MM.1S (cell line): ENCODE measurements around the gene SAC3D1.

ENCODE experiments used
- DNase-seq: peaks from one replicate; pipeline ENCODE4 v3.0.0-alpha.2; 2015
- H2AFZ ChIP-seq: fragments of 300-600 bp; sonication (generic); 2 replicates; pipeline ENCODE4 v1.6.0; 2016; ENCODE audit warnings: antibody characterized with exemption, low read length
- H3F3A ChIP-seq: fragments of 300-600 bp; sonication (generic); 2 replicates; pipeline ENCODE4 v1.6.1; 2016; ENCODE audit warnings: mild to moderate bottlenecking, antibody characterized with exemption, low read length, moderate library complexity, mixed read lengths; ENCODE audit not compliant: insufficient read depth
- H3K27ac ChIP-seq: fragments of 300-600 bp; sonication (generic); 2 replicates; pipeline ENCODE4 v1.5.1; 2016; ENCODE audit warnings: mild to moderate bottlenecking, low read length
- H3K27me3 ChIP-seq: fragments of 300-600 bp; sonication (generic); replicated peaks from 2 replicates; pipeline ENCODE4 v1.6.0; 2016; ENCODE audit warnings: low read length; ENCODE audit not compliant: insufficient read depth
- H3K36me3 ChIP-seq: fragments of 300-600 bp; sonication (generic); replicated peaks from 2 replicates; pipeline ENCODE4 v1.6.1; 2016; ENCODE audit warnings: mild to moderate bottlenecking, low read length, mixed read lengths; ENCODE audit not compliant: insufficient read depth
- H3K4me1 ChIP-seq: fragments of 300-600 bp; sonication (generic); 2 replicates; pipeline ENCODE4 v1.6.1; 2016; ENCODE audit warnings: low read length, mixed read lengths
- H3K4me2 ChIP-seq: fragments of 300-600 bp; sonication (generic); 2 replicates; pipeline ENCODE4 v1.6.0; 2016; ENCODE audit warnings: low read depth, low read length
- H3K4me3 ChIP-seq: fragments of 300-600 bp; sonication (generic); 2 replicates; pipeline ENCODE4 v1.5.1; 2016; ENCODE audit warnings: low read length, mixed read lengths
- H3K79me2 ChIP-seq: fragments of 300-600 bp; sonication (generic); 2 replicates; pipeline ENCODE4 v1.6.1; 2016; ENCODE audit warnings: mixed run types, low read length, mixed read lengths
- H3K9ac ChIP-seq: fragments of 300-600 bp; sonication (generic); 2 replicates; pipeline ENCODE4 v1.6.1; 2016; ENCODE audit warnings: low read length, mixed read lengths
- H3K9me2 ChIP-seq: fragments of 300-600 bp; sonication (generic); replicated peaks from 2 replicates; pipeline ENCODE4 v1.6.1; 2016; ENCODE audit warnings: mild to moderate bottlenecking, low read length, mixed read lengths; ENCODE audit not compliant: insufficient read depth
- H3K9me3 ChIP-seq: fragments of 300-600 bp; sonication (generic); replicated peaks from 2 replicates; pipeline ENCODE4 v1.6.1; 2016; ENCODE audit warnings: mild to moderate bottlenecking, low read length, mixed read lengths; ENCODE audit not compliant: insufficient read depth
- H4K20me1 ChIP-seq: fragments of 300-600 bp; sonication (generic); 2 replicates; pipeline ENCODE4 v1.6.1; 2016; ENCODE audit warnings: mild to moderate bottlenecking, low read length, moderate library complexity, mixed read lengths; ENCODE audit not compliant: insufficient read depth
- CTCF ChIP-seq: fragments of 300-600 bp; sonication (generic); IDR thresholded peaks from 2 replicates; pipeline ENCODE4 v1.5.1; 2016; ENCODE audit warnings: antibody characterized with exemption, low read length, mixed read lengths
- EZH2 ChIP-seq: fragments of 300-600 bp; sonication (generic); optimal IDR thresholded peaks from 2 replicates; pipeline ENCODE3; 2017; ENCODE audit warnings: low read depth, mild to moderate bottlenecking, antibody characterized with exemption, low read length, mixed read lengths
- EZH2phosphoT487 ChIP-seq: fragments of 300-600 bp; sonication (generic); IDR thresholded peaks from 2 replicates; pipeline ENCODE4 v1.6.1; 2018; ENCODE audit warnings: antibody characterized with exemption, low read length

Gene SAC3D1

DNA sequence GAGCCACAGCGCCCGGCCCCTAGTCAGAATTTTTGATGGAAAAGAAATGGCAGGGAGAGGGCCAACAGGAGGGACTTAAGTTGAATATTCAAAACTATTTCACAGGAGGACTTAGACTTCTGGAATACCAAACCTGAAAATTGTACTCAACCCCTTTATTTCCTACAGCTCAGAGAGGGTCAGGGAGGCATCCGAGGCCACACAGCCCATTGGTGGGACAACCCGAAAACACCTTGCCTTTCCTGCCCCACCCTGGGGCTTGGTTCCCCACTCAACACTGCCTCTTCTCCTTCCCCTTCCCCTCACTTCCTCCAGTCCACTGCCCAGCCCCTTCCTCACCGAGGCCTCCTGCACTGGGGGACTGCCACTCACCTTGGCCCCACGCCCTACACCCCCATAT lies 16.0 kb downstream of the SAC3D1 start:
- peaks cover 30% of the 10 kb centered on the region for H3K4me1 ChIP-seq
- H3K36me3 ChIP-seq, result no peaks in the 10 kb centered on the region
- H3K27ac ChIP-seq, result no peak overlapping the region
- H3F3A ChIP-seq, result peaks cover 11% of the 10 kb centered on the region
- H2AFZ ChIP-seq, result no peak overlapping the region
- TF ChIP-seq EZH2, result no peak
- TF ChIP-seq CTCF, result no peak
- no peak for TF ChIP-seq EZH2phosphoT487
- no peaks in the 10 kb centered on the region for H3K27me3 ChIP-seq
- H3K9ac ChIP-seq, result no peak overlapping the region
- no peaks in the 10 kb centered on the region for H3K9me2 ChIP-seq
- H3K4me2 ChIP-seq, result no peak overlapping the region
- no peak for DNase-seq
- no peaks in the 10 kb centered on the region for H3K9me3 ChIP-seq
- no peak overlapping the region for H3K4me3 ChIP-seq
- no peaks in the 10 kb centered on the region for H4K20me1 ChIP-seq
- no peaks in the 10 kb centered on the region for H3K79me2 ChIP-seq

GRCh38 chr11:65057526-65057925 lies 16.5 kb downstream of the SAC3D1 start:
- no peak overlapping the region for H3K4me2 ChIP-seq
- H3F3A ChIP-seq, result peaks cover 11% of the 10 kb centered on the region
- H3K36me3 ChIP-seq, result no peaks in the 10 kb centered on the region
- H3K79me2 ChIP-seq, result no peaks in the 10 kb centered on the region
- H4K20me1 ChIP-seq, result no peaks in the 10 kb centered on the region
- H3K9ac ChIP-seq, result no peak overlapping the region
- no peak overlapping the region for H3K27ac ChIP-seq
- no peak for DNase-seq
- no peaks in the 10 kb centered on the region for H3K27me3 ChIP-seq
- peaks cover 33% of the 10 kb centered on the region for H3K4me1 ChIP-seq
- TF ChIP-seq EZH2 (no peak), EZH2phosphoT487 (no peak), CTCF (no peak)
- no peak overlapping the region for H2AFZ ChIP-seq
- no peak overlapping the region for H3K4me3 ChIP-seq
- no peaks in the 10 kb centered on the region for H3K9me3 ChIP-seq
- no peaks in the 10 kb centered on the region for H3K9me2 ChIP-seq

DNA sequence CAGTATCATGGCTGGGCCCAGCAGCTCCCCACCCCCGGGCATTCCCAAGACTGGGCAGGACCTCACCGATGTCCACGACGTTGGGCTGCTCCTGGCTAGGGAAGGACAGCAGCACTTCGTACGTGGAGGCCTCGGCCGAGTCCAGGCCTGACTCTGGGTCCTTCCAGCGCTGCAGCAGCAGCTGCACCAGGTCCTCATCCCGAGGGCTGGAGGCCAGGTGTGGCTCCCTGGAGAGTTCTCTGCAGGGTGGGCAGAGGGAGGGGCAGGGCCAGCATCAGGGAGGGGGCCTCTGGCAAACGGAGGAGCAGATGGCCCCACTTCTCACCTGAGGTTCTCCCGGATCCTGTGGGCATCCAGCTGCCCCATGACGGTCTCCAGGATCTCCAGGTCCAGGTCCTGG lies 17.0 kb downstream of the SAC3D1 start:
- H3K79me2 ChIP-seq, result no peaks in the 10 kb centered on the region
- no peaks in the 10 kb centered on the region for H3K9me2 ChIP-seq
- DNase-seq, result no peak
- H3K27ac ChIP-seq, result no peak overlapping the region
- peaks cover 33% of the 10 kb centered on the region for H3K4me1 ChIP-seq
- H3K36me3 ChIP-seq, result no peaks in the 10 kb centered on the region
- no peak overlapping the region for H3K4me2 ChIP-seq
- no peaks in the 10 kb centered on the region for H4K20me1 ChIP-seq
- no peaks in the 10 kb centered on the region for H3K9me3 ChIP-seq
- peaks cover 11% of the 10 kb centered on the region for H3F3A ChIP-seq
- no peak overlapping the region for H2AFZ ChIP-seq
- no peak overlapping the region for H3K4me3 ChIP-seq
- no peak overlapping the region for H3K9ac ChIP-seq
- no peak for TF ChIP-seq EZH2phosphoT487
- TF ChIP-seq CTCF, result no peak
- no peak for TF ChIP-seq EZH2
- H3K27me3 ChIP-seq, result no peaks in the 10 kb centered on the region
